Right atrium auricular region (tissue), 2 donors: ENCODE results near the gene OR2B2. TPM values are rescaled to one million over a fixed set of nuclear protein-coding genes. Genes with fewer than 3 reads are reported as not detected.
A peak's percentile ranks its signal among the peaks of the same experiment; 100 is the strongest.

ENCODE experiments used
- DNase-seq: peaks from one replicate; pipeline ENCODE4 v3.0.0-alpha.2; 2019; ENCODE audit warnings: low spot score
- H3K27ac ChIP-seq, 2 donors: fragments of 200-600 bp; sonication (generic); 1 replicate in 1 of 2; 2 replicates in 1 of 2; pipeline ENCODE4 v1.5.1; 2016 to 2019
- H3K27me3 ChIP-seq, 2 donors: fragments of 200-600 bp; sonication (generic); one replicate each; pipeline versions ENCODE4 v1.5.1 to v1.6.0; 2017 to 2019
- H3K36me3 ChIP-seq: fragments of 200-600 bp; sonication (generic); one replicate; pipeline ENCODE4 v1.5.1; 2016
- H3K4me1 ChIP-seq, 2 donors: fragments of 200-600 bp; sonication (generic); one replicate each; pipeline versions ENCODE4 v1.5.1 to v1.6.0; 2017 to 2019
- H3K4me3 ChIP-seq, 2 donors: fragments of 200-600 bp; sonication (generic); 1 replicate in 1 of 2; 2 replicates in 1 of 2; pipeline ENCODE4 v1.5.1; 2017 to 2019; ENCODE audit warnings: mild to moderate bottlenecking in 1 of 2, moderate library complexity in 1 of 2
- H3K9me3 ChIP-seq, 2 donors: fragments of 200-600 bp; sonication (generic); one replicate each; pipeline ENCODE4 v1.5.1; 2019
- CTCF ChIP-seq, 2 donors: fragments of 200-600 bp; sonication (generic); IDR thresholded peaks; one replicate each; pipeline ENCODE4 v1.5.1; 2019; ENCODE audit warnings: antibody characterized with exemption in 2 of 2
- total RNA-seq, 2 donors: library from RNA; depleted of rRNA; stranded (reverse); fragments of >200 nt; gene quantifications; one replicate each; pipeline ENCODE4 v1.1.0, GENCODE V29; 2016

Gene OR2B2
- total RNA-seq, 2 donors from 2014 or later = not detected

- TF ChIP-seq CTCF (IDR thresholded peaks at IDR 0.05) = no peak
- peak overlapping the region; percentile 76 to 82 for H3K4me3 ChIP-seq
- no peaks in the 10 kb centered on the region for H3K36me3 ChIP-seq
- peaks cover 0 to 37% of the 10 kb centered on the region in 2 donors for H3K4me1 ChIP-seq
- DNase-seq = no peak
- H3K27ac ChIP-seq = peak overlapping the region; percentile 69 to 80
- no peaks in the 10 kb centered on the region for H3K9me3 ChIP-seq
- peaks cover 0 to 5% of the 10 kb centered on the region in 2 donors for H3K27me3 ChIP-seq
Observed at GRCh38 chr6:27863962-27864905, 48.0 kb downstream of the OR2B2 start.

GRCh38 chr6:27862396-27863066 is 49.7 kb downstream of the OR2B2 start:
- Histone ChIP-seq H3K27me3 (peaks cover 0 to 4% of the 10 kb centered on the region in 2 donors), H3K27ac (no peak overlapping the region)
- TF ChIP-seq CTCF (IDR thresholded peaks at IDR 0.05) = no peak

GRCh38 chr6:27861861-27862260 is 50.3 kb downstream of the OR2B2 start:
- Histone ChIP-seq H3K27me3 (no peaks in the 10 kb centered on the region), H3K4me3 (no peak overlapping the region)

More at GRCh38 chr6:27862396-27863066, 49.7 kb downstream of the OR2B2 start:
- Histone ChIP-seq H3K4me3 (no peak overlapping the region), H3K9me3 (no peaks in the 10 kb centered on the region), H3K4me1 (peaks cover 0 to 32% of the 10 kb centered on the region in 2 donors), H3K36me3 (no peaks in the 10 kb centered on the region)
- no peak for DNase-seq

GRCh38 chr6:27861276-27861840 is 50.8 kb downstream of the OR2B2 start:
- Histone ChIP-seq H3K4me1 (peaks cover 0 to 20% of the 10 kb centered on the region in 2 donors), H3K27ac (no peak overlapping the region), H3K9me3 (no peaks in the 10 kb centered on the region), H3K27me3 (no peaks in the 10 kb centered on the region), H3K4me3 (no peak overlapping the region), H3K36me3 (no peaks in the 10 kb centered on the region)
- no peak for DNase-seq
- TF ChIP-seq CTCF (IDR thresholded peaks at IDR 0.05) = no peak

More at GRCh38 chr6:27861861-27862260, 50.3 kb downstream of the OR2B2 start:
- no peaks in the 10 kb centered on the region for H3K36me3 ChIP-seq
- no peak overlapping the region for H3K27ac ChIP-seq
- H3K4me1 ChIP-seq = peaks cover 0 to 25% of the 10 kb centered on the region in 2 donors
- H3K9me3 ChIP-seq = no peaks in the 10 kb centered on the region
- no peak for TF ChIP-seq CTCF (IDR thresholded peaks at IDR 0.05)
- no peak for DNase-seq

Other genes with a start within 250 kb of the OR2B2 start
- gene OR2B6, start 44.8 kb upstream of the OR2B2 start, total RNA-seq = not detected
- gene ZNF165, start 168.2 kb upstream of the OR2B2 start, total RNA-seq = 1 to 10 TPM in 1 of 2 donors, under 1 TPM in 1; 0.47 to 1.1 TPM
- gene ZSCAN16, start 212.2 kb upstream of the OR2B2 start, total RNA-seq = 1 to 10 TPM; 1.2 to 3.1 TPM
- gene ZKSCAN8, start 229.5 kb upstream of the OR2B2 start, total RNA-seq = 10 to 100 TPM; 10.4 to 13.1 TPM